Measurements from ENCODE around the gene TRHDE. TPM values are rescaled to one million over a fixed set of nuclear protein-coding genes. Genes with fewer than 3 reads are reported as not detected.

TRHDE gene
- total and polyA plus RNA-seq, 9 donors, result 0.29 to 2.3 (median 0.49) TPM

- WGBS (ENCODE audit: insufficient coverage), result 83% methylated on average over 1 of the region's 3 CpGs
- no peak overlapping the region for H3K4me3 ChIP-seq (ENCODE audit: low read length)
- H3K4me1 ChIP-seq (ENCODE audit: control insufficient read depth, insufficient read depth, low read length), result no peaks in the 10 kb centered on the region
- no peaks in the 10 kb centered on the region for H3K9me3 ChIP-seq (replicated peaks; ENCODE audit: control insufficient read depth, low read depth, low read length)
- no peaks in the 10 kb centered on the region for H3K36me3 ChIP-seq (ENCODE audit: control insufficient read depth, insufficient read depth, low read length)
- H3K27me3 ChIP-seq (ENCODE audit: control insufficient read depth, insufficient read depth, low read length), result no peaks in the 10 kb centered on the region
- DNase-seq, result no peak
- H3K27ac ChIP-seq (ENCODE audit: low read length), result no peak overlapping the region
These were observed 28.6 kb downstream of the TRHDE start for GRCh38 chr12:72300728-72301127.

- WGBS (ENCODE audit: insufficient coverage), result no CpG with 5 or more reads among the region's 2 CpGs
- H3K27me3 ChIP-seq (ENCODE audit: control insufficient read depth, insufficient read depth, low read length), result no peaks in the 10 kb centered on the region
- H3K36me3 ChIP-seq (ENCODE audit: control insufficient read depth, insufficient read depth, low read length), result no peaks in the 10 kb centered on the region
These were observed 32.6 kb downstream of the TRHDE start for GRCh38 chr12:72304751-72305150.

GRCh38 chr12:72307229-72307628 is 35.1 kb downstream of the TRHDE start:
- H3K9me3 ChIP-seq (replicated peaks; ENCODE audit: control insufficient read depth, low read depth, low read length), result no peaks in the 10 kb centered on the region
- 100% methylated on average over 3 of the region's 6 CpGs for WGBS (ENCODE audit: insufficient coverage)

More at GRCh38 chr12:72304751-72305150, 32.6 kb downstream of the TRHDE start:
- DNase-seq, result no peak
- Histone ChIP-seq H3K27ac (ENCODE audit: low read length) (no peak overlapping the region), H3K4me1 (ENCODE audit: control insufficient read depth, insufficient read depth, low read length) (no peaks in the 10 kb centered on the region), H3K4me3 (ENCODE audit: low read length) (no peak overlapping the region), H3K9me3 (replicated peaks; ENCODE audit: control insufficient read depth, low read depth, low read length) (no peaks in the 10 kb centered on the region)

GRCh38 chr12:72311946-72312345 is 39.8 kb downstream of the TRHDE start:
- Histone ChIP-seq H3K4me1 (ENCODE audit: control insufficient read depth, insufficient read depth, low read length) (peaks cover 2% of the 10 kb centered on the region), H3K9me3 (replicated peaks; ENCODE audit: control insufficient read depth, low read depth, low read length) (no peaks in the 10 kb centered on the region)

More at GRCh38 chr12:72307229-72307628, 35.1 kb downstream of the TRHDE start:
- Histone ChIP-seq H3K4me1 (ENCODE audit: control insufficient read depth, insufficient read depth, low read length) (no peaks in the 10 kb centered on the region), H3K27me3 (ENCODE audit: control insufficient read depth, insufficient read depth, low read length) (no peaks in the 10 kb centered on the region), H3K36me3 (ENCODE audit: control insufficient read depth, insufficient read depth, low read length) (no peaks in the 10 kb centered on the region), H3K27ac (ENCODE audit: low read length) (no peak overlapping the region), H3K4me3 (ENCODE audit: low read length) (no peak overlapping the region)
- DNase-seq, result no peak

GRCh38 chr12:72313806-72314205 is 41.6 kb downstream of the TRHDE start:
- H3K27me3 ChIP-seq (ENCODE audit: control insufficient read depth, insufficient read depth, low read length), result no peaks in the 10 kb centered on the region
- no peaks in the 10 kb centered on the region for H3K9me3 ChIP-seq (replicated peaks; ENCODE audit: control insufficient read depth, low read depth, low read length)
- H3K4me1 ChIP-seq (ENCODE audit: control insufficient read depth, insufficient read depth, low read length), result peaks cover 2% of the 10 kb centered on the region
- DNase-seq, result peak; percentile 2
- H3K4me3 ChIP-seq (ENCODE audit: low read length), result no peak overlapping the region
- no peak overlapping the region for H3K27ac ChIP-seq (ENCODE audit: low read length)
- WGBS (ENCODE audit: insufficient coverage), result 43% methylated on average over 2 of the region's 2 CpGs
- H3K36me3 ChIP-seq (ENCODE audit: control insufficient read depth, insufficient read depth, low read length), result no peaks in the 10 kb centered on the region

More at GRCh38 chr12:72311946-72312345, 39.8 kb downstream of the TRHDE start:
- 46% methylated on average over 3 of the region's 5 CpGs for WGBS (ENCODE audit: insufficient coverage)
- Histone ChIP-seq H3K27ac (ENCODE audit: low read length) (no peak overlapping the region), H3K4me3 (ENCODE audit: low read length) (no peak overlapping the region), H3K36me3 (ENCODE audit: control insufficient read depth, insufficient read depth, low read length) (no peaks in the 10 kb centered on the region), H3K27me3 (ENCODE audit: control insufficient read depth, insufficient read depth, low read length) (no peaks in the 10 kb centered on the region)
- DNase-seq, result no peak

- Histone ChIP-seq H3K4me3 (ENCODE audit: low read length) (no peak overlapping the region), H3K4me1 (ENCODE audit: control insufficient read depth, insufficient read depth, low read length) (peaks cover 2% of the 10 kb centered on the region), H3K27ac (ENCODE audit: low read length) (no peak overlapping the region), H3K36me3 (ENCODE audit: control insufficient read depth, insufficient read depth, low read length) (no peaks in the 10 kb centered on the region), H3K27me3 (ENCODE audit: control insufficient read depth, insufficient read depth, low read length) (no peaks in the 10 kb centered on the region), H3K9me3 (replicated peaks; ENCODE audit: control insufficient read depth, low read depth, low read length) (no peaks in the 10 kb centered on the region)
- DNase-seq, result peak; percentile 30
- no CpG with 5 or more reads among the region's 3 CpGs for WGBS (ENCODE audit: insufficient coverage)
These were observed 43.7 kb downstream of the TRHDE start for GRCh38 chr12:72315858-72316257.

- no peaks in the 10 kb centered on the region for H3K36me3 ChIP-seq (ENCODE audit: control insufficient read depth, insufficient read depth, low read length)
- no peak overlapping the region for H3K27ac ChIP-seq (ENCODE audit: low read length)
- peaks cover 2% of the 10 kb centered on the region for H3K4me1 ChIP-seq (ENCODE audit: control insufficient read depth, insufficient read depth, low read length)
- no peak overlapping the region for H3K4me3 ChIP-seq (ENCODE audit: low read length)
- 50% methylated on average over 4 of the region's 4 CpGs for WGBS (ENCODE audit: insufficient coverage)
- no peaks in the 10 kb centered on the region for H3K9me3 ChIP-seq (replicated peaks; ENCODE audit: control insufficient read depth, low read depth, low read length)
- DNase-seq, result no peak
- no peaks in the 10 kb centered on the region for H3K27me3 ChIP-seq (ENCODE audit: control insufficient read depth, insufficient read depth, low read length)
These were observed 46.2 kb downstream of the TRHDE start for GRCh38 chr12:72318341-72318740.

- no peaks in the 10 kb centered on the region for H3K36me3 ChIP-seq (ENCODE audit: control insufficient read depth, insufficient read depth, low read length)
- WGBS (ENCODE audit: insufficient coverage), result no CpG with 5 or more reads among the region's 1 CpG
- DNase-seq, result no peak
- H3K9me3 ChIP-seq (replicated peaks; ENCODE audit: control insufficient read depth, low read depth, low read length), result no peaks in the 10 kb centered on the region
- H3K4me3 ChIP-seq (ENCODE audit: low read length), result no peak overlapping the region
- no peaks in the 10 kb centered on the region for H3K27me3 ChIP-seq (ENCODE audit: control insufficient read depth, insufficient read depth, low read length)
- no peak overlapping the region for H3K27ac ChIP-seq (ENCODE audit: low read length)
- H3K4me1 ChIP-seq (ENCODE audit: control insufficient read depth, insufficient read depth, low read length), result no peaks in the 10 kb centered on the region
These were observed 51.7 kb downstream of the TRHDE start for GRCh38 chr12:72323881-72324280.

- Histone ChIP-seq H3K9me3 (replicated peaks; ENCODE audit: control insufficient read depth, low read depth, low read length) (no peaks in the 10 kb centered on the region), H3K4me1 (ENCODE audit: control insufficient read depth, insufficient read depth, low read length) (no peaks in the 10 kb centered on the region), H3K27me3 (ENCODE audit: control insufficient read depth, insufficient read depth, low read length) (no peaks in the 10 kb centered on the region), H3K4me3 (ENCODE audit: low read length) (no peak overlapping the region), H3K27ac (ENCODE audit: low read length) (no peak overlapping the region), H3K36me3 (ENCODE audit: control insufficient read depth, insufficient read depth, low read length) (no peaks in the 10 kb centered on the region)
- DNase-seq, result peak; percentile 23
- WGBS (ENCODE audit: insufficient coverage), result 13% methylated on average over 9 of the region's 9 CpGs
These were observed 58.1 kb downstream of the TRHDE start for GRCh38 chr12:72330301-72330700.

GRCh38 chr12:72330784-72331183 is 58.6 kb downstream of the TRHDE start:
- Histone ChIP-seq H3K9me3 (replicated peaks; ENCODE audit: control insufficient read depth, low read depth, low read length) (no peaks in the 10 kb centered on the region), H3K4me3 (ENCODE audit: low read length) (no peak overlapping the region), H3K27ac (ENCODE audit: low read length) (no peak overlapping the region), H3K27me3 (ENCODE audit: control insufficient read depth, insufficient read depth, low read length) (no peaks in the 10 kb centered on the region), H3K4me1 (ENCODE audit: control insufficient read depth, insufficient read depth, low read length) (no peaks in the 10 kb centered on the region), H3K36me3 (ENCODE audit: control insufficient read depth, insufficient read depth, low read length) (no peaks in the 10 kb centered on the region)
- no peak for DNase-seq
- WGBS (ENCODE audit: insufficient coverage), result 80% methylated on average over 1 of the region's 4 CpGs

- no peaks in the 10 kb centered on the region for H3K36me3 ChIP-seq (ENCODE audit: control insufficient read depth, insufficient read depth, low read length)
- H3K4me3 ChIP-seq (ENCODE audit: low read length), result no peak overlapping the region
- WGBS (ENCODE audit: insufficient coverage), result 22% methylated on average over 3 of the region's 6 CpGs
- no peaks in the 10 kb centered on the region for H3K27me3 ChIP-seq (ENCODE audit: control insufficient read depth, insufficient read depth, low read length)
- no peaks in the 10 kb centered on the region for H3K4me1 ChIP-seq (ENCODE audit: control insufficient read depth, insufficient read depth, low read length)
- H3K27ac ChIP-seq (ENCODE audit: low read length), result no peak overlapping the region
- H3K9me3 ChIP-seq (replicated peaks; ENCODE audit: control insufficient read depth, low read depth, low read length), result no peaks in the 10 kb centered on the region
- no peak for DNase-seq
These were observed 65.2 kb downstream of the TRHDE start for GRCh38 chr12:72337382-72337781.

Data from muscle of leg (tissue), 11 donors.